WTC11 (cell line): ENCODE measurements around the gene LAMTOR2. TPM values are rescaled to one million over a fixed set of nuclear protein-coding genes. Genes with fewer than 3 reads are reported as not detected.
A peak's percentile ranks its signal among the peaks of the same experiment; 100 is the strongest.
"Not testable (repeated sequence)": the region's sequence is repeated elsewhere in the genome, so short reads cannot be mapped to it uniquely, and the experiment has no call there.

ENCODE experiments used
- ATAC-seq: fragments of 200-7000 bp; cut with Tn5 transposase; 2 replicates; pipeline ENCODE4 v1.10.0; 2021; ENCODE audit warnings: mild to moderate bottlenecking, moderate library complexity
- CTCF ChIA-PET: fragments of 300-600 bp; sonication (Branson Sonifier 250); formaldehyde crosslinking; loops from one replicate; lab custom pipeline; 2021; ENCODE audit warnings: antibody characterized with exemption; lab: Charles Lee
- POLR2A ChIA-PET: fragments of 350-600 bp; sonication (Branson Sonifier 250); formaldehyde crosslinking; loops from one replicate; lab custom pipeline; 2021; ENCODE audit warnings: antibody characterized with exemption; lab: Charles Lee
- DNase-seq: peaks from one replicate; pipeline ENCODE4 v3.0.0; 2021; ENCODE audit warnings: low spot score
- H3K27ac Mint-ChIP-seq: 2 replicates; pipeline ENCODE4 v1.8.0; 2021; ENCODE audit warnings: mixed read lengths
- H3K27me3 Mint-ChIP-seq: 2 replicates; pipeline ENCODE4 v1.8.0; 2021; ENCODE audit warnings: low read depth, mild to moderate bottlenecking, moderate library complexity, mixed read lengths
- H3K36me3 Mint-ChIP-seq: 2 replicates; pipeline ENCODE4 v1.8.0; 2021; ENCODE audit warnings: mixed read lengths
- H3K4me1 Mint-ChIP-seq: 2 replicates; pipeline ENCODE4 v1.8.0; 2022; ENCODE audit warnings: mixed read lengths
- H3K4me3 Mint-ChIP-seq: 2 replicates; pipeline ENCODE4 v1.8.0; 2021; ENCODE audit warnings: mild to moderate bottlenecking, moderate library complexity, mixed read lengths
- H3K9me3 Mint-ChIP-seq: 2 replicates; pipeline ENCODE4 v1.8.0; 2021; ENCODE audit warnings: mixed read lengths
- CREM ChIP-seq: sonication (generic); formaldehyde crosslinking; IDR thresholded peaks from 2 replicates; pipeline ENCODE4 v1.8.1; 2022; ENCODE audit warnings: mild to moderate bottlenecking, missing genetic modification reagents, moderate library complexity
- FOXP1 ChIP-seq: sonication (generic); formaldehyde crosslinking; IDR thresholded peaks from 2 replicates; pipeline ENCODE4 v1.8.0; 2022; ENCODE audit warnings: missing genetic modification reagents, mild to moderate bottlenecking, moderate library complexity, borderline replicate concordance
- GABPB1 ChIP-seq: sonication (generic); formaldehyde crosslinking; IDR thresholded peaks from 2 replicates; pipeline ENCODE4 v1.8.1; 2023; ENCODE audit warnings: mild to moderate bottlenecking, missing genetic modification reagents
- GRHL2 ChIP-seq: fragments of 250-450 bp; sonication (Bioruptor Pico); IDR thresholded peaks from 2 replicates; pipeline ENCODE4 v1.8.0; 2022; ENCODE audit warnings: mild to moderate bottlenecking, moderate library complexity; ENCODE audit not compliant: insufficient replicate concordance, severe bottlenecking
- HMGA2 ChIP-seq: fragments of 250-450 bp; sonication (Bioruptor Pico); IDR thresholded peaks from 2 replicates; pipeline ENCODE4 v1.4.0; 2021; ENCODE audit warnings: mild to moderate bottlenecking, moderate library complexity
- IRF1 ChIP-seq: sonication (generic); formaldehyde crosslinking; IDR thresholded peaks from 2 replicates; pipeline ENCODE4 v1.8.0; 2023; ENCODE audit warnings: missing genetic modification reagents
- IRF2 ChIP-seq: sonication (generic); formaldehyde crosslinking; IDR thresholded peaks from 2 replicates; pipeline ENCODE4 v1.8.0; 2022; ENCODE audit warnings: low read depth, missing genetic modification reagents, borderline replicate concordance
- NR2C2 ChIP-seq: sonication (generic); formaldehyde crosslinking; IDR thresholded peaks from 2 replicates; pipeline ENCODE4 v1.8.0; 2022; ENCODE audit warnings: mild to moderate bottlenecking, missing genetic modification reagents
- TEAD4 ChIP-seq: sonication (generic); formaldehyde crosslinking; IDR thresholded peaks from 2 replicates; pipeline ENCODE4 v1.8.0; 2022; ENCODE audit warnings: mild to moderate bottlenecking, missing genetic modification reagents
- TP53 ChIP-seq: sonication (generic); formaldehyde crosslinking; IDR thresholded peaks from 2 replicates; pipeline ENCODE4 v1.8.1; 2023; ENCODE audit warnings: mild to moderate bottlenecking, missing genetic modification reagents
- USF1 ChIP-seq: sonication (generic); formaldehyde crosslinking; IDR thresholded peaks from 2 replicates; pipeline ENCODE4 v1.8.0; 2022; ENCODE audit warnings: mild to moderate bottlenecking, missing genetic modification reagents
- ZNF121 ChIP-seq: sonication (generic); formaldehyde crosslinking; IDR thresholded peaks from 2 replicates; pipeline ENCODE4 v1.8.0; 2023; ENCODE audit warnings: missing genetic modification reagents
- ZNF138 ChIP-seq: sonication (generic); formaldehyde crosslinking; conservative IDR thresholded peaks from 2 replicates; pipeline ENCODE4 v1.8.1; 2022; ENCODE audit warnings: mild to moderate bottlenecking, moderate library complexity, missing genetic modification reagents
- total RNA-seq: library from RNA; stranded (reverse); gene quantifications from 3 replicates; pipeline ENCODE4 v1.2.3, GENCODE V29; 2021
- TF ChIP-seq, protein P1 (sequence below): sonication (generic); formaldehyde crosslinking; IDR thresholded peaks from 2 replicates; pipeline ENCODE4 v1.8.1; 2023; ENCODE audit warnings: mild to moderate bottlenecking, moderate library complexity, missing genetic modification reagents
- TF ChIP-seq, protein P2 (sequence below): fragments of 250-450 bp; sonication (Bioruptor Pico); IDR thresholded peaks from 2 replicates; pipeline ENCODE4 v1.9.0; 2021; ENCODE audit warnings: moderate library complexity, mild to moderate bottlenecking, inconsistent platforms, borderline replicate concordance
- TF ChIP-seq, protein P3 (sequence below): sonication (generic); formaldehyde crosslinking; IDR thresholded peaks from 2 replicates; pipeline ENCODE4 v1.8.1; 2023; ENCODE audit warnings: mild to moderate bottlenecking, missing genetic modification reagents, moderate library complexity

Gene LAMTOR2
- total RNA-seq, 1 experiment from 2014 or later, result 62.4 TPM

GRCh38 chr1:156024801-156025200, 29.8 kb upstream of the LAMTOR2 start:
- POLR2A ChIA-PET, result interaction anchor here (1.7 kb wide), 1 partner anchor 16 kb away, joined by 4 read pairs; no protein-coding TSS in a partner anchor
- Mint-ChIP-seq H3K9me3 (no peaks in the 10 kb centered on the region), H3K4me1 (peaks cover 10% of the 10 kb centered on the region), H3K4me3 (no peak overlapping the region), H3K27ac (no peak overlapping the region), H3K36me3 (peaks cover 7% of the 10 kb centered on the region; the same call in 1 of the 2 replicates), H3K27me3 (peaks cover 28% of the 10 kb centered on the region)
- CTCF ChIA-PET, result interaction anchor here (0.5 to 1.9 kb wide), 8 partner anchors 42 to 1028 kb away, joined by 3 to 11 read pairs (median 6); partner anchors contain the start of genes ARHGEF2 and PMF1
- ATAC-seq (no peak), DNase-seq (no peak)
- TF ChIP-seq GRHL2 (CRISPR knock-in tag), result no peak
- no peak for TF ChIP-seq ZNF138
- TF ChIP-seq GABPB1, result no peak
- TF ChIP-seq FOXP1 (CRISPR knock-in tag), result no peak
- no peak for TF ChIP-seq TEAD4

- Mint-ChIP-seq H3K4me3 (no peak overlapping the region), H3K27ac (no peak overlapping the region), H3K4me1 (peaks cover 5% of the 10 kb centered on the region), H3K36me3 (no peaks in the 10 kb centered on the region), H3K27me3 (peaks cover 28% of the 10 kb centered on the region), H3K9me3 (no peaks in the 10 kb centered on the region)
- CTCF ChIA-PET, result interaction anchor here (0.6 to 1.9 kb wide), 41 partner anchors 10 to 199 kb away, joined by 3 to 74 read pairs (median 5); partner anchors contain the start of genes ARHGEF2, KHDC4, MEX3A and PMF1
- peak; percentile 72 for DNase-seq
- POLR2A ChIA-PET, result interaction anchor here (1.7 kb wide), 1 partner anchor 15 kb away, joined by 4 read pairs; no protein-coding TSS in a partner anchor
- TF ChIP-seq ZNF121 (CRISPR knock-in tag) (peak; percentile 20; the same call in 1 of the 2 replicates), IRF1 (CRISPR knock-in tag) (no peak)
- TF ChIP-seq, protein P1, sequence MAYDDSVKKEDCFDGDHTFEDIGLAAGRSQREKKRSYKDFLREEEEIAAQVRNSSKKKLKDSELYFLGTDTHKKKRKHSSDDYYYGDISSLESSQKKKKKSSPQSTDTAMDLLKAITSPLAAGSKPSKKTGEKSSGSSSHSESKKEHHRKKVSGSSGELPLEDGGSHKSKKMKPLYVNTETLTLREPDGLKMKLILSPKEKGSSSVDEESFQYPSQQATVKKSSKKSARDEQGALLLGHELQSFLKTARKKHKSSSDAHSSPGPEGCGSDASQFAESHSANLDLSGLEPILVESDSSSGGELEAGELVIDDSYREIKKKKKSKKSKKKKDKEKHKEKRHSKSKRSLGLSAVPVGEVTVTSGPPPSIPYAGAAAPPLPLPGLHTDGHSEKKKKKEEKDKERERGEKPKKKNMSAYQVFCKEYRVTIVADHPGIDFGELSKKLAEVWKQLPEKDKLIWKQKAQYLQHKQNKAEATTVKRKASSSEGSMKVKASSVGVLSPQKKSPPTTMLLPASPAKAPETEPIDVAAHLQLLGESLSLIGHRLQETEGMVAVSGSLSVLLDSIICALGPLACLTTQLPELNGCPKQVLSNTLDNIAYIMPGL (CRISPR knock-in tag), result peak; percentile 37; the same call in 1 of the 2 replicates
- peak; percentile 99 for ATAC-seq
These were observed 28.7 kb upstream of the LAMTOR2 start for GRCh38 chr1:156025876-156026275.

GRCh38 chr1:156026588-156026987, 28.0 kb upstream of the LAMTOR2 start:
- H3K27ac Mint-ChIP-seq, result no peak overlapping the region
- CTCF ChIA-PET, result interaction anchor here (1.0 to 1.5 kb wide), 21 partner anchors 11 to 123 kb away, joined by 3 to 74 read pairs (median 6); partner anchors contain the start of genes KHDC4 and RAB25
- POLR2A ChIA-PET, result interaction anchor here (1.7 kb wide), 1 partner anchor 14 kb away, joined by 4 read pairs; no protein-coding TSS in a partner anchor
- H3K27me3 Mint-ChIP-seq, result peaks cover 28% of the 10 kb centered on the region
- no peak overlapping the region for H3K4me3 Mint-ChIP-seq
- H3K4me1 Mint-ChIP-seq, result peaks cover 5% of the 10 kb centered on the region
- no peaks in the 10 kb centered on the region for H3K36me3 Mint-ChIP-seq
- no peak for TF ChIP-seq TP53 (CRISPR knock-in tag)
- ATAC-seq (no peak), DNase-seq (no peak)
- H3K9me3 Mint-ChIP-seq, result no peaks in the 10 kb centered on the region

DNA sequence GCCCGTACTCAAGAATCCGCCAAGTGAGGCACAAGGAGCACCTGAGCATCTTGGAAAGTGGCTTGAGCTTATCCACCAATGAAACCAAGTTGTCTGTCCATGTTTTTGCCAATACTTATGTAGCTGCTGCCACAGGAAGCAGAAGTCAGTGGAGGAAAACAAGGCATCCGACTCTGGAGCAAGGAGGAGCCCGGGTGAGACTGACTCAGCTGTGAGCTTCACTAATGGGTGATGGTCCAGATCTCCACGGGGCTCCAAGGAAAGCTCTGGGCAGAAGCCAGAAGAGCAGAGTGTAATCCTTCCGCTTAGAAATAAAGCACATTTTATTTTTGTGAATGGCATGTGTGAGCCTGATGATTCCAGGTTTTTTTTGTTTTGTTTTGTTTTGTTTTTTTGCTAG, 21.6 kb upstream of the LAMTOR2 start:
- H3K9me3 Mint-ChIP-seq, result no peaks in the 10 kb centered on the region
- ChIA-PET POLR2A (interaction anchor here (0.7 to 1.1 kb wide), 2 partner anchors 28 to 51 kb away, joined by 4 read pairs; partner anchors contain the start of gene RAB25), CTCF (interaction anchor here (0.6 to 5.2 kb wide), 4 partner anchors 10 to 184 kb away, joined by 3 to 36 read pairs (median 3); no protein-coding TSS in a partner anchor)
- H3K27me3 Mint-ChIP-seq, result no peaks in the 10 kb centered on the region
- DNase-seq, result no peak
- no peak overlapping the region for H3K4me3 Mint-ChIP-seq
- no peak overlapping the region for H3K27ac Mint-ChIP-seq
- H3K36me3 Mint-ChIP-seq, result peaks cover 7% of the 10 kb centered on the region
- TF ChIP-seq HMGA2 (CRISPR knock-in tag) (no peak), IRF2 (CRISPR knock-in tag) (no peak), TP53 (CRISPR knock-in tag) (no peak), NR2C2 (CRISPR knock-in tag) (no peak), GRHL2 (CRISPR knock-in tag) (no peak), ZNF138 (no peak), USF1 (CRISPR knock-in tag) (no peak), CREM (CRISPR knock-in tag) (no peak)
- TF ChIP-seq, protein P2, sequence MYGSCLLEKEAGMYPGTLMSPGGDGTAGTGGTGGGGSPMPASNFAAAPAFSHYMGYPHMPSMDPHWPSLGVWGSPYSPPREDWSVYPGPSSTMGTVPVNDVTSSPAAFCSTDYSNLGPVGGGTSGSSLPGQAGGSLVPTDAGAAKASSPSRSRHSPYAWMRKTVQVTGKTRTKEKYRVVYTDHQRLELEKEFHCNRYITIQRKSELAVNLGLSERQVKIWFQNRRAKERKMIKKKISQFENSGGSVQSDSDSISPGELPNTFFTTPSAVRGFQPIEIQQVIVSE (CRISPR knock-in tag), result no peak
- TF ChIP-seq, protein P3, sequence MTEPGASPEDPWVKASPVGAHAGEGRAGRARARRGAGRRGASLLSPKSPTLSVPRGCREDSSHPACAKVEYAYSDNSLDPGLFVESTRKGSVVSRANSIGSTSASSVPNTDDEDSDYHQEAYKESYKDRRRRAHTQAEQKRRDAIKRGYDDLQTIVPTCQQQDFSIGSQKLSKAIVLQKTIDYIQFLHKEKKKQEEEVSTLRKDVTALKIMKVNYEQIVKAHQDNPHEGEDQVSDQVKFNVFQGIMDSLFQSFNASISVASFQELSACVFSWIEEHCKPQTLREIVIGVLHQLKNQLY, result no peak
- no peak for ATAC-seq
- H3K4me1 Mint-ChIP-seq, result no peaks in the 10 kb centered on the region

- H3K27ac Mint-ChIP-seq, H3K4me3 Mint-ChIP-seq, POLR2A ChIA-PET, DNase-seq, ATAC-seq, H3K27me3 Mint-ChIP-seq, H3K4me1 Mint-ChIP-seq, H3K9me3 Mint-ChIP-seq, CTCF ChIA-PET: not testable (repeated sequence)
- peaks cover 13% of the 10 kb centered on the region for H3K36me3 Mint-ChIP-seq
These were observed 19.6 kb upstream of the LAMTOR2 start for GRCh38 chr1:156034991-156035390.
